Testis (tissue), 3 donors: ENCODE measurements around the gene CEACAM6. TPM values are rescaled to one million over a fixed set of nuclear protein-coding genes. Genes with fewer than 3 reads are reported as not detected.
"Not testable (repeated sequence)": the region's sequence is repeated elsewhere in the genome, so short reads cannot be mapped to it uniquely, and the experiment has no call there.

ENCODE experiments used
- DNase-seq: peaks from one replicate; pipeline ENCODE4 v3.0.0-alpha.2; 2019
- H3K27ac ChIP-seq, 2 donors: fragments of 200-600 bp; sonication (generic); one replicate each; pipeline ENCODE4 v1.5.1; 2019
- H3K27me3 ChIP-seq: fragments of 200-600 bp; sonication (generic); one replicate; pipeline ENCODE4 v1.5.1; 2019
- H3K36me3 ChIP-seq: fragments of 200-600 bp; sonication (generic); one replicate; pipeline ENCODE4 v1.5.1; 2017; ENCODE audit warnings: low read depth; ENCODE audit errors: missing control alignments
- H3K4me1 ChIP-seq: fragments of 200-600 bp; sonication (generic); one replicate; pipeline ENCODE4 v1.5.1; 2019
- H3K4me3 ChIP-seq, 2 donors: fragments of 200-600 bp; sonication (generic); one replicate each; pipeline ENCODE4 v1.5.1; 2017 to 2019
- H3K9me3 ChIP-seq: fragments of 200-600 bp; sonication (generic); one replicate; pipeline ENCODE4 v1.5.1; 2017
- POLR2A ChIP-seq: fragments of 450-650 bp; IDR thresholded peaks from one replicate; pipeline ENCODE4 v1.6.1; 2017; ENCODE audit warnings: antibody characterized with exemption, mild to moderate bottlenecking, moderate library complexity
- WGBS, 2 donors: methylation state at CpG; one replicate each; pipeline ENCODE4 v1.1.5; 2018; 5-methylcytosine and 5-hydroxymethylcytosine counted together
- intact Hi-C: fragments of 100-400 bp; cut with DNase I; formaldehyde crosslinking; loops from one replicate; pipeline ENCODE4 v1.15.1; 2023; ENCODE audit warnings: low total_unique reads
- polyA plus RNA-seq: library from polyadenylated mRNA; stranded (reverse); fragments of 350-450 nt; fragmentation: Illumina TruSeq; extraction: RNeasy Lipid Tissue Mini Kit (QIAGEN cat#74804); gene quantifications from one replicate; pipeline ENCODE4 v1.2.3, GENCODE V29; 2014; ENCODE audit warnings: low read depth, low replicate concordance; ENCODE audit not compliant: insufficient read depth
- total RNA-seq, 2 donors: library from RNA; depleted of rRNA; stranded (reverse); fragments of >200 nt; gene quantifications; one replicate each; pipeline ENCODE4 v1.2.3, GENCODE V29; 2016
- TF ChIP-seq, protein P1 (sequence below), 3 experiments: fragments of 450-650 bp in 2 of 3; fragments of 200-600 bp in 1 of 3; sonication (generic) in 1 of 3; IDR thresholded peaks; one replicate each; pipeline ENCODE4 v1.5.1; 2016 to 2019; ENCODE audit warnings: antibody characterized with exemption in 3 of 3, mild to moderate bottlenecking in 2 of 3, moderate library complexity in 1 of 3

CEACAM6 gene
- total and polyA plus RNA-seq, 3 donors from 2014 or later, result 0.29 to 0.31 TPM; not detected in 1

DNA sequence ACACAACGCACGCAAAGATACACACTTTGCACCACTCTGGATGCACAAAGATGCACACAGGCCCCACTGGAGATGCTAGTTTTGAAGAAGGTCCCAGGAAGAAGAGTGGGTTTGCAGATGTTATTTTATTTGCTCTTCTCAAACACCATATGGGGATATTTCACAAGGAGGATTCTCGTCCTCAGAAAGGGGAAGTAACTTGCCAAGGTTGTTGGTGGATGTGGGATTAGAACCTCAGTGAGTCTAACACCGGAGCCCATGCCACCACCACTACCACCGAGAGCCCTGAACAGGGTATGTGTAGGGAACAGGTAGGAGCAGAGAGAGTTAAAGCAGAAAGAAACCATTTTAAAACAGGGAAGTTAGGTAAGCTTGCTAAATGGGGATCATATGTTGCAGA lies 9.6 kb upstream of the CEACAM6 start:
- Histone ChIP-seq H3K4me3 (no peak overlapping the region), H3K36me3 (no peaks in the 10 kb centered on the region), H3K9me3 (no peaks in the 10 kb centered on the region), H3K4me1 (no peaks in the 10 kb centered on the region), H3K27me3 (no peaks in the 10 kb centered on the region), H3K27ac (no peak overlapping the region)
- DNase-seq, result no peak
- intact Hi-C loops, result no loop called here
- 78 to 86% methylated on average over 5 of the region's 5 CpGs for WGBS, 2 donors
- TF ChIP-seq, protein P1, sequence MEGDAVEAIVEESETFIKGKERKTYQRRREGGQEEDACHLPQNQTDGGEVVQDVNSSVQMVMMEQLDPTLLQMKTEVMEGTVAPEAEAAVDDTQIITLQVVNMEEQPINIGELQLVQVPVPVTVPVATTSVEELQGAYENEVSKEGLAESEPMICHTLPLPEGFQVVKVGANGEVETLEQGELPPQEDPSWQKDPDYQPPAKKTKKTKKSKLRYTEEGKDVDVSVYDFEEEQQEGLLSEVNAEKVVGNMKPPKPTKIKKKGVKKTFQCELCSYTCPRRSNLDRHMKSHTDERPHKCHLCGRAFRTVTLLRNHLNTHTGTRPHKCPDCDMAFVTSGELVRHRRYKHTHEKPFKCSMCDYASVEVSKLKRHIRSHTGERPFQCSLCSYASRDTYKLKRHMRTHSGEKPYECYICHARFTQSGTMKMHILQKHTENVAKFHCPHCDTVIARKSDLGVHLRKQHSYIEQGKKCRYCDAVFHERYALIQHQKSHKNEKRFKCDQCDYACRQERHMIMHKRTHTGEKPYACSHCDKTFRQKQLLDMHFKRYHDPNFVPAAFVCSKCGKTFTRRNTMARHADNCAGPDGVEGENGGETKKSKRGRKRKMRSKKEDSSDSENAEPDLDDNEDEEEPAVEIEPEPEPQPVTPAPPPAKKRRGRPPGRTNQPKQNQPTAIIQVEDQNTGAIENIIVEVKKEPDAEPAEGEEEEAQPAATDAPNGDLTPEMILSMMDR (IDR thresholded peaks at IDR 0.05), result no peak
- TF ChIP-seq POLR2A, result no peak

DNA sequence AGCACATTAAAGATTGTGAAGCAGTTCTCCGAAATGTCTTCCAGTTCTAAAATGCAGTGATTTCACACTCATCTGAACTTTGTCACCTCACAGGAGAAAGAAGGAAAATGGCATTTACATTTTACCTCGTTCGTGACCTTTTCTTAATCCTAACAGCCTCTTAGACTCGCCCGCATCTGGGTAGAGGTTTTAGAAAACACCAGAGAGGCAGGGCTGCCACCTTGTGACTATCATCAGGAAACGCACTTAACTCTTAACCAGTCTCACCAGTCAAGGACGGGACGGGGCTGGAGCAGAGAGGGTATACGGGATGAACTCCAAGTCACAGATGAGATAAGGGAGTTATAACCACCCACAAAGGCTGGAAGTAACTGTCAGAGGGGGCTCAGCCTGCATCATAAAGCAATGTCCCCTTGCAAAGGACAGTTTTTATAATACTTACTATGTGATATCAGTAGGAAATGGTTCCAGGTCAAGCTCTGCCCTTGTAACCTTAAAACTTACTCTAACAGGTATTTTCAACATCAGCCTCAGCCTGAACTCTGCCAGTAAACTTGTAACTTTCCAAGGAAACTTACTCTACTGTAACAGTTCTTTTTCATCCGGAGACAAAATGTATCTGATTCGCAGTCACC lies 8.6 kb upstream of the CEACAM6 start:
- no peaks in the 10 kb centered on the region for H3K4me1 ChIP-seq
- TF ChIP-seq POLR2A, result no peak
- TF ChIP-seq, protein P1 (IDR thresholded peaks at IDR 0.05), result no peak
- no peaks in the 10 kb centered on the region for H3K27me3 ChIP-seq

DNA sequence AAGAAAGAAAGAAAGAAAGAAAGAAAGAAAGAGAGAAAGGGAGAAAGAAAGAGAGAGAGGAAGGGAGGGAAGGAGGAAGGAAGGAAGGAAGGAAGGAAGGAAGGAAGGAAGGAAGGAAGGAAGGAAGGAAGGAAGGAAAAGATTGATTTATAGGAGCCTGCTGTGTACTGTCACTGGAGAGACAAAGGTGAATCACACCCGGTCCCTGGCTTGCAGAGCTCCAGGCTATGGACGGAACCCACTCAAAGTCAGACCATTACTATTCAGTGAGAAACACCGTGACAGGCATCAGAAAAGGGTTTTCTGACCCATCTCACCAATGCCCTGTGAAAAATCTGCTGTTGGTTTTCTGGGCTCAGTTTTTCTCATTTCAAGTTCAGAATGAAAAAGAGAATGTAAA lies 7.3 kb upstream of the CEACAM6 start:
- H3K4me3 ChIP-seq, result no peak overlapping the region
- no peak overlapping the region for H3K27ac ChIP-seq
- TF ChIP-seq POLR2A, result no peak
- TF ChIP-seq, protein P1 (IDR thresholded peaks at IDR 0.05), result no peak
- no peaks in the 10 kb centered on the region for H3K27me3 ChIP-seq
- WGBS, 2 donors, result 41 to 80% methylated on average over 3 of the region's 3 CpGs
- DNase-seq, result no peak
- no peaks in the 10 kb centered on the region for H3K9me3 ChIP-seq
- intact Hi-C loops, result no loop called here
- no peaks in the 10 kb centered on the region for H3K36me3 ChIP-seq
- no peaks in the 10 kb centered on the region for H3K4me1 ChIP-seq

More for the DNA sequence above, 8.6 kb upstream of the CEACAM6 start:
- Histone ChIP-seq H3K36me3 (no peaks in the 10 kb centered on the region), H3K9me3 (no peaks in the 10 kb centered on the region), H3K27ac (no peak overlapping the region), H3K4me3 (no peak overlapping the region)
- WGBS, 2 donors, result 29 to 32% methylated on average over 11 of the region's 11 CpGs
- peak; percentile 42 for DNase-seq
- intact Hi-C loops, result no loop called here

DNA sequence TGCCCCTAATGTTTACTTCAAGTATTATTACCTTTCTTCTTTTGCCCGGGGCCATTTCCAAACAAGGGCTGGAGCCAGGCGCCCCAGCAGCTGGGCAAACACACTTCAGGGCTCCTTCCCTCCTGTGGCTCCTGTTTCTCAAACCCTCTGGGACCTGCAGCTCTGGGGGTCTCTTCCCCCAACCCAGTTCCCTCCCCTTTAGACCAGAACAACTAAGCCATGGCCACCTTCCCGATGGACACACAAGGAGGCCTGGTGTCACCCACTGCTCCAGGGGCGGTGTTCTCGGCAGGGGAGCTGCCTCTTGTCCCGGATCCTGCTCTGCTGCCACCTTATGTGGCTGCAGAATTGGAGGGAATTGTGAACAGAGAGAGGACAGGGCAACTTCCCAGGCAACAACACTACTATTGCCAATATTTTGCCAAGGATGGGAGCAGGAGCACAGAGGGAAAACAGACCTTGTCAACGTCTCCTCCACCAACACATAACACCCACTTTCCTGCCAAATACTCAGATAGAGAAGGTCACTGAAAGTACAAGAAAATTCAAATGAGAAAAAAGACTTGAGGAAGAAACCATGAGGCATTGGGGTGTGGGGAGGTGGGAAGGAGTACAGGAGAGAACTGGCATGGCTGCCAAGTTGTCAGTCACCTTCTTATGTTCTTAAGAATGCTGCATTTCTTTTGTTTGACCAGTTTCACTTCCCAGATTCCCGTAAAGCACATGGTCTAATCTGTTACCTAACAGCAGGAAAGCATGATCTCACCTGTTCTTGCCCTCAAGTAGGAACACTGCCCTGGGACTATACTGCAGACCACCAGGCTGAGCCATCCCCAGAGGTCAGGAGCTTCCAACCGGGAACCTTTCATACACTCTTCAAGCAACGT lies 4.8 kb upstream of the CEACAM6 start:
- H3K4me1 ChIP-seq, intact Hi-C loops, H3K9me3 ChIP-seq, H3K36me3 ChIP-seq, H3K4me3 ChIP-seq, DNase-seq, H3K27me3 ChIP-seq, H3K27ac ChIP-seq: not testable (repeated sequence)
- WGBS, 2 donors, result 62 to 72% methylated on average over 9 to 10 of the region's 10 CpGs

DNA sequence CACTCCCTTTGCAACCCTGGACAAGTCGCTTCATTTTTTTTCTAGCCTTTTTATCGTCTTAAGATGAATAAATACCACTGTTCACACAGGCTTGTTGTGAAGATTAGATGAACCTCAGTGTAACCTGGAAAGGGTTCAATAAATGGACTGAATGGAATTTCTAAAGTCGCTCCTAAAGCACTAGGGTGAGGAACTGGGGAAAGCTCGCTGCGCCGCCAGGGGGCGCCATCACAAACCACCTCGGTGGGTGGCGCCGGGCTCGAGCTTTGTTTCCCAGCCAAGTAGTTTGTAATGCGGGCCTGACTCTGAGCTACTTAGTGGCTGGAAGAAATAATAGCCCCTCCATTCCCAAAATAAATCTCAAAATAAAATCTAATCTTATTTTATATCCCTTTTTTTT lies 2.2 kb upstream of the CEACAM6 start:
- WGBS, 2 donors, result 8 to 10% methylated on average over 12 of the region's 12 CpGs
- Histone ChIP-seq H3K36me3 (no peaks in the 10 kb centered on the region), H3K4me3 (no peak overlapping the region), H3K4me1 (no peaks in the 10 kb centered on the region), H3K27me3 (no peaks in the 10 kb centered on the region), H3K9me3 (no peaks in the 10 kb centered on the region), H3K27ac (no peak overlapping the region)
- TF ChIP-seq, protein P1 (IDR thresholded peaks at IDR 0.05), result peak in 2 of 3 experiments; percentile 56 to 76
- no peak for TF ChIP-seq POLR2A
- intact Hi-C loops, result no loop called here
- peak; percentile 71 for DNase-seq
